DMS153 treated with DMSO at 0.1 percent for 48 hours (cell line): Measurements from ENCODE around the gene PIGZ.

Experiments
- DNase-seq: peaks from one replicate; lab custom pipeline; 2025; ENCODE audit not compliant: unreplicated experiment; lab: John Stamatoyannopoulos, UW

Gene PIGZ

GRCh38 chr3:197001972-197002700, 33.5 kb upstream of the PIGZ start:
- no peak for DNase-seq

DNA sequence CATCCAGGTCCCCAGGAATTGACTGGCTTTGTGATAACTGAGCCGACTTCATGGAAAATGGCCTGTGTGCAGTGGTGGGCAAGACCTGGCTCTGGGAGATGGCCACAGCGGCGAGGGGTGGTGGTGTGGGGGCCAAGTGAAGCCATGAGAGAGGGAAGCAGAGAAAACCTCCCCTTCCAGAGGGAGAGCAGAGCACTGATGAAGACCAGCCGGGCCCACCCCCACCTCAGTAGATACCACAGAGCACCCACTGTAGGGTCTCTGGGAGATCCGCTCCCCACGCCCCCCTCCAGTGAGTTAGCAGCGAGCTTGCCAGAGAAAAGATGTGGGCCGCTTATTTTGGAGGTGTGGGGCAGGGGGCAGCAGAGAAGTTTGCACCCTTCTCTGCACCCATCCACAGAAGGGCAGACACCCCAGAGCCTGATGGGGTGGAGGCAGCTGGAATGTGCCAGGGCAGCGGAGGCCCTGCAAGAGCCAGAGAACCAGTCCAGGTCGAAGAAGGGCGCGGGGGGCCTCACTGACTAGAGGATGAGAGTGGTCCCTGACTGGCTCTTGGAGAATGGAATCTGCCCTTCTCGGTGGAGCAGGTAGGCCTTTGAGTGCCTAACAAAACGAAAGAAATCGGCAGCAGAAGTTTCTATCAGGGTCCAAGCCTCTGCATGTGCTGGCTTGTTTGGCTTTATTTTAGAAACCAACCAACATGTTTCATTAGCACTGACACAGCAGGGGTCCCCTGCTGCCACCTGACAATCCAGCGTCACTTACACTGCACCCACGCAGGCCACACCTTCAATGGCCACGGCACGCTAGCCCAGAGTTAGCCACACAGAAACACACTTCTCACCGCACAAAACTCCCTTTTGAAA, 32.7 kb upstream of the PIGZ start:
- DNase-seq: peak; percentile 40

DNA sequence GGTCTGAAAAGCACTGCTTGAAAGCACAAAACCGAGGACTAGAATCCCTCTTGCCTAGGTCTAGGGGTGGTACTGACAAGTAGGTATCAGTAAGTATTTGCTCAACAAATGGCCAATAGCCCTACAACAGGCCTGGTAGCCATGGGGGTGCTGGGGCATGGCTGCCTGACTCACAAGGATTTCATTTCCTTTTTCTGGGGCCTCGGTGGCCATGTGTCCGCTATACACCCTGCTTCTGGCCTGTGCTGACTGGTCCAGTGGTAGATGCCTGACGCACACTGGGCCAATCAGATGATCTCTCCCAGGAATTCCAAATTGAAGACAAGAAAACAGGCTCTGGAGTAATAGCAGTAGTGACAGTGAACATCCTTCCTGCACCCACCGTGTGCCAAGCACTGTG, 31.6 kb upstream of the PIGZ start:
- DNase-seq: no peak

DNA sequence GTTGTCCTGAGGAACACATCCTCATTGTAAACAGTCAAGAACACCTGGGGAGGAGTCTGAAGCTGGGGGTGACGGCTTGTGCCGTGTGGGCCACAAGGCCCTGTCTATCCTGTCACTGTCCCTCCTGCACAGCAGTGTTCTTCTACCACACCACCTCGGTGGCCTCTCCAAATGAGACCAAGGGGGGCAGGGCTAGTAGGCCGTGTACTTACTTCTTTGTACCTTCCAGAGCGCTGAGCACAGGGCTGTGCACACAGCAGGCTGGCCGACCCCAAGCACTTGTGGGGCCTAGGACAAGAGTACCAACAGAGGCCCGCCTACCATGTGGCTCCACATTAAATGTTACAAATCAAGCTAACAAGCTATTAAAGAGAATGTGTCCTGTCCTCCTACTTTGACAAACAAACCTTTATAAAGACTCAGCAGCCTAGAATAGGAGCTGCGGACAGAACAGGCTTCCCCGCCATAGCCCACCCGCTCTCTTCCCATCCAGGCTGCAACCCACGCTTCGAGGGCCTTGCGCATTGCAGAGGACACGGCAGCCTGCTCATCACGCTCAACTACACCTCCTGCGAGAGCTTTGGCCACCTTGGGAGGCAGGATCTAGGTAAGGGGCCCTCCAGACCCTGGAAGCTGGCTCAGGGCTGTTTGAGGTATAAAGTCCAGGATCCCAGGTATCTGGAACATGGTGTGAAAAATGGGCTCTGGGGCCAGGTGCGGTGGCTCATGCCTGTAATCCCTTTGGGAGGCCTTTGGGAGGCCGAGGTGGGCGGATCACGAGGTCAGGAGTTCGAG, 30.5 kb upstream of the PIGZ start:
- DNase-seq: no peak

DNA sequence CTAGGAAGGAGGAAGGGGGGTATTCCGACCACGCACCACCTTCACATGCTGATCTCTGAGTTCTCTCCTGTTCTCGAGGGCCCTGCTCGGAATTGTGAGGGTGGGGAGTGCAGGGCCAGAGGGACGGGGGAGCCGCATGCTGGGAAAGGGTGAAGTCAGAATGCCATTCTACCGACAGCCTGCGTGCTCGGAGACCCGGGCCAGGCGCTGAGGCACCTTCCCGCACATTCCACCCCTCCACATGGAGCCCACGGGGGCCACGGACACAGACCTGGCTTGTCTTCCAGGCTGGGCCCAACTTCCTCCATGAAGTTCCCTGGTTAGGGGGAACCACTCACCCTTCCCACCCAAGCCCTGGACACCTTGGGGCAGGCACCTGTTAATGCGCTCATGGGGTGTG, 28.7 kb upstream of the PIGZ start:
- no peak for DNase-seq

DNA sequence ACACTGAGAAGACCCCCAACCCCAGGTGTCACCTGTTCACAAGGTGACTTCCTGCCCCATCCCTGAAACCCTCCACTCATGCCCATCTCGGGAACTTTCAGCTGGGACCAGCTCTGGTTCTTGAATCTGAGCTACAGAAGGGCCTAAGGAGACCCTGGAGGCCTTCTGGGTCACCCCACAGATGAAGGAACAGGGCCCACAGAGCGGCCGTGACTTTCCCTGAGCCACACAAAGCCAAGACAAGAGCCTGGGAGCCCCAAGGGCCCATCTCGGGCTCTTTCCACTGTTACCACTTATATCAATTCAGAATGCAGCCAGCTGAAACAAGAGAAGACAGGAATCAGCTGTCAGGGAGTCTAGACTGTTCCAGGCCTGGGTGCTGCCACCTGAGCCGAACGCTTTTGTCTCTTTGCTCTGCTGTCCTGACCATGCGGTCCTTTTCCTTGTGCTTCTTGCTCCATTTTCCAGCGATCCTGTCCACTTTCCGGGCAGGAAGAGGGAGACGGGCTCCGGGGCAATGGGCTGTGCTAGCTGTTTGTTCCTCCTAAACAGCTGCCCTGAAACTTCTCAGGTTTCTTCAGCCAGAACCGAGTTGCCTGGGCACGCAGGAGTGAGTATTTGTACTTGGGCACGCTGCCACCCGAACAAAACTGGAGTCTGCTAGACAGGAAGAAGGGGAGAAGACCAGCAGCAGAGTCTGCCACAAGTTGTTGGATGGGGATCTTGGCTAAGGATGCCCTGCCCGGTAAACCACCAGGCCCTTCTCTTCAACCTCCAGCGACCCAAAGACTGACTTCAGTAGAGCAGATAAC, 28.0 kb upstream of the PIGZ start:
- DNase-seq: no peak

GRCh38 chr3:196995646-196996355, 27.2 kb upstream of the PIGZ start:
- DNase-seq: no peak

DNA sequence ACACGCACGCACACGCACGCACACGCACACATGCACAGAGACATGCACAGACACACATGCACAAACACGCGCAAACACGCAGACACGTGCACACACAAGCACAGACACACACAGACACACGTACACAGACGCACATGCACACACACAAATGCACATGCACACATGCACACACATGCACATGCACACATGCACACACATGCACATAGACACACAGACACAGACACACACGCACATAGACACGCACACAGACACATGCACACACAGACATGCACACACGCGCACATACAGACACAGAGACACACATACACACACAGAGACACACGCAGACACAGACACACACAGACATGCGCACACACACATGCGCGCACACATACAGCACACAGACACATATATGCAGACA, 26.4 kb upstream of the PIGZ start:
- no peak for DNase-seq

- no peak for DNase-seq
Observed at GRCh38 chr3:196994056-196994455, 25.4 kb upstream of the PIGZ start.

DNA sequence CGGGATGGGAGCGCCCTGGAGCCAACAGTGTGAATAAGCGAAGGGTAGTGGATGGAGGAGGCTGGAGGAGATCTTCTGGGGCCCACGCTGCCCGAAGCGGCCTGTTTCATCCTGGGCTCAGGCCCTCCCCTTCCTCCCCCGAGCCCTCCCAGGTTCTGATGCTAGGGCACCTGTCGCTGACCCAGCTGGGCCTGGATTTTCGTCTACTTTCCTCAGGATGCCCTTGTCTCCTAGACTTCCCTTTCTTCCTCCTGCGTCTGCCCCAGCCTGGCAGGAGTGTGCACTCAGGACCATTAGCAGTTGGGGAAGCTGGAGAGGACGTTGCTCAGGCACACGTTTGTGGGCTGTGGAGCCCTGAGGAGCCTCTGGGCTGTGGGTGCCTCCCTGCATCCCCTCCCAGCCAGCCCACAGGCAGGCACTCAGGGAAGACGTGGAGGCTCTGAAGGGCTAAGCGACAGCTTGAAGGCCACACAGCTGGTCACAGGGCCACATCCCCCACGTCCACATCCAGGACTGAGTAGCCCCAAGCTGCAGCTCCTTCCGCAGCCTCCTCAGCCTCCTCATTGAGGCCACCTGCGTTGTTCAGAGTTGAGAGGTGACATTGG, 23.9 kb upstream of the PIGZ start:
- DNase-seq: no peak

DNA sequence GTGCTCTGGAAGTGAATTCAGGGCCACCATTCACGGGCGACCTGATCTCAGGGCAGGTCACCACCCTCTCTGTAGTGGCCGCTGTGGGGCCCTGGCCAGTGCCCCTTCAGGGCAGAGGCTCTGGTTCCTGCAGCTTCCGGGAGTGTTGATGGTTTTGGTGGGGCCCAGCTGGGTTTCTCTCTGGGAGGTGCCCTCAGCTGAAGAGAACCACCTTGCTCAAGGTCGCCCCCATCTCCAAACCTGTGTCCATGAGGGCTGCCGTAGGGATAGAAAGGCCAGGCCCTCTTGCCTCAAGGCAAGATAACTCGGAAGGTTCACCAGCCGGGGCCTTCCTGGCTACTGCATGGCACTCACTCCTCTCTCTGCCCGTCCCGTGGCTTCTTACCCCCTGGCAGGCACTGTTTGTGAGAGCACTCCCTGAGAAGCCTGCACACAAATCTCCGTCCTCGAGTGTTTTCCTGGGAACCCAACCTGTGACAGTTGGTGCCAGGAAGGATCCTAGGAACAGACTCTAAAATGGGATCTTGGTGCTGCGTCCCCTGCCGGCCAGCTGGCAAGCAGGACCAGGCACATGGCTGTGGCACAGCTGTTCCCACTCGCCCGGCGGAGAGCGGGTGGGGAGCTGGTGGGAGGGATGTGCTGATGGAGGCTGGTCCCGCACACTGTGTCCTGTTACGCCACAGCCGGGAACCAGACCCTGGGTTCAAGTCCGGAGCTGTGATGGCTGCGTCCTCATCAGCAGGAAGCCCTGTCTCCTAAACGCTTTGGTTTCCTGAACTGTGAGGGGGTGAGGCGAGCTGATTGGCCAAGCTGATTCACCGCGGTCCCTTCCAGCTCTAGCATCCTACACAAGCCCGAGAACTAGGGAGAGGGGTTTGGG, 23.2 kb upstream of the PIGZ start:
- DNase-seq: no peak

DNA sequence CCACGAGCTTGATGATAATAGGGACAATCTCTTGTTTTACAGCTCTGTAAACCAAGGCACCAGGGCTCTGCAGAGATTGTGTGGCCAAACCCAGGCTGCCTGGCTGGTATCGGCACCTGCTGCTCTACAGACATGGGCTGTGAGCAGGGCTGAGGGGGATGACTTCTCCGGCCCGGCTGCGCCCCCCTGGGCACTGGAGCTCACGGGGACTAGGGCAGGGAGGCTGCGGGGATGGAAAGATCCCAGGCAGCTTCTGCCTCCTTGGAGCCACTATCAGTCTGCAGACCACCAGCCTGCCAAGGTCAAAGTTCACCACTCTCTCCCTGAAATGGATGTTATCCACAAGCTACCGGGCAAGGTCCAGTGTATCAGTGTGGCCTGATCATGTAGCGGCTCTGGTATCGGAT, 22.0 kb upstream of the PIGZ start:
- DNase-seq: no peak

GRCh38 chr3:196989721-196990262, 21.2 kb upstream of the PIGZ start:
- peak; percentile 21 for DNase-seq

- DNase-seq: no peak
Observed at GRCh38 chr3:196988241-196989029, 19.8 kb upstream of the PIGZ start.

- no peak for DNase-seq
Observed at GRCh38 chr3:196987022-196987421, 18.4 kb upstream of the PIGZ start.

DNA sequence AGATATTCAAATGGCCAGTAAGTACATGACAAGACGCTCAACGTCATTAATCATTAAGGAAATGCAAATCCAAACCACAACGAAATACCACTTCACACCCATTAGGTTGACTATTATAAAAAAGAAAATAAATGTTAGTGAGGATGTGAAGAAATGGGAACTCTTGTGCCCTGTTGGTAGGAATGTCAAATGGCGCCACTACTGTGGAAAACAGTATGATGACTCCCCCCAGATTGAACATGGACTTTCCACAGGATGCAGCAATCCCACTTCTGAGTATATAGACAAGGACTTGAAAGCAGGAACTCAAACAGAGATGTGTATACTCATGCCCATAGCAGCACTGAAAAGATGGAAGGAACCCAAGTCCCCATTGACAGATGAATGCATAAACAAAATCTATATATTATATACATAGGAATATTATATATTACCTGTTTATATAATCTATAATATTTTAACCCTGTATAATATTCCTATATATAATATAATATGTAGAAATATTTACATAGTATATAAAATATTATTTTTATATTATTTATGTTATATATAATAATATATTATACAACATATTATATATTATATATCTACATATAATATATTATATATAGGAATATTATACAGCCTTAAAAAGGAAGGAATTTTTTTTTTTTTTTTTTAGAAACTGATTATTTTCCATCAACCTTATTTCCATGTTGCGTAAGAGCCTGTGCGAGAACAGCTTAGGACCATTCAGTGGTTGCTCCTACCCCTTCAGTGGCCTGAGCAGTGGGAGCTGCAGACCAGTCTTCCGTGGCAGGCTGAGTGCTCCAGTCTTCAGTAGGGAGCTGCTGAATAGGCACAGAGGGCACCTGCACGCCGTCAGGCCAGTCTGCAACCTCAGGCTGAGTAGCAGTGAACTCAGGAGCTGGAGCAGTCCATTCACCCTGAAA, 17.6 kb upstream of the PIGZ start:
- no peak for DNase-seq

DNA sequence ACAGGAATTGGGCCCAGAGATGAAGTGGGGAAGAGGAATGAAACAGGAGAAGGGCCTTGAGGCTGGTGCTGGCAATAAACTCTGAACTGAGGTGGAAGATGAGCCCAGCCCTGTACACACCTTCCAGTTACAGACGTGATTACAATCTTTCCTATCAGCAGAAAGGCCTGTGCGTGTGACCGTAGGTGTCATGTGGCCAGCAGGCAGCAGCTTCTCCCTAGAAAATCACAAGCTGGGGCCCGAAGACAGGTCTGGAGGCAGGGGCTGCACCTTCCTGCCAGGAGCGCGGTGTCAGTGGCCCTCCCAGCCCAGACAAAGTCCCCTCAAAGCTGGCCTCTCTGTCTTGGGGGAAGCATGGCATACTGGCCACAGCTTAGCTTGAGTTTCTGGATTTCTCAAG, 16.7 kb upstream of the PIGZ start:
- no peak for DNase-seq
